Measurements from ENCODE around the gene MISFA. TPM values are rescaled to one million over a fixed set of nuclear protein-coding genes. Genes with fewer than 3 reads are reported as not detected.

MISFA gene
- total RNA-seq, 1 donor from 2014 or later, result 2.6 TPM

DNA sequence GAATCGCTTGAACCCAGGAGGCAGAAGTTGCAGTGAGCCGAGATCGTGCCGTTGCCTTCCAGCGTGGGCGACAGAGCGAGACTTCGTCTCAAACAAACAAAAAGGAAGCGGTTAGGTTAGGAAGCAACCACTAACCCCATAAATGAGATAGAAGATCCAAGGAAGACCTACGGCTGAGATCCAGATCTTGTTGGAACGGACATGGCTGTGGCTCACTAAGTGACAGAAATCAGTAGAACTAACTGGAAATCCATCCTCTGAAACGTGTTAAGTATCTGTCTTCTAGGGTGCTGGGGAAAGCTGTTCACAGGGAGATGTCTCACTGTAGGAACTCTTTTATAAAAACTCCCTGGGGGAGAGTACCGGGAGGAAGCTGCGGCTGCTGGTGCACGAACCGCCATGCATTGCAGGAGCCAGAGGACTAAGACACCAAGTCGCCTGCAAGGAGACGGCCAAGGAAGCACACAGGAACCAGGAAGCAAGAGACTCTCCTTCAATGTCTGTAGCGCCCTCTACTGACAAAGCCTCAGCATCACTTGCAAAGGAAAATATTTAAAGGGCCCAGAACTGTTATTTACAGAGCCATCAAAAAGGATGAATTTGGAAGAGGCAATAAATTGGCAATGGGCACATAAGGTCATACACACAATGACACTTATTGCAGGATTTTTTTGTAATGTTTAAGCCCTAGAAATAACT, 51.4 kb downstream of the MISFA start:
- ChIA-PET POLR2A (interaction anchor here (0.7 kb wide), 1 partner anchor 1829 kb away, joined by 3 read pairs; no protein-coding TSS in a partner anchor), CTCF (interaction anchor here (1.4 to 1.8 kb wide), 2 partner anchors 48 to 111 kb away, joined by 3 to 8 read pairs; no protein-coding TSS in a partner anchor)
- ATAC-seq (ENCODE audit: low read depth) (no peak), DNase-seq (no peak)
- H3K27ac Mint-ChIP-seq, result no peak overlapping the region
- peaks cover 4% of the 10 kb centered on the region for H3K4me1 Mint-ChIP-seq
- H3K36me3 Mint-ChIP-seq (ENCODE audit: low read depth), result no peaks in the 10 kb centered on the region
- intact Hi-C loops (cut with micrococcal nuclease), result loop anchor here (1.0 to 2.0 kb wide), 2 partner anchors 16 to 111 kb away; partner anchors contain the start of gene SPTY2D1
- H3K27me3 Mint-ChIP-seq, result no peaks in the 10 kb centered on the region
- H3K4me3 Mint-ChIP-seq, result peak overlapping the region; percentile 28
- TF ChIP-seq, protein P1, sequence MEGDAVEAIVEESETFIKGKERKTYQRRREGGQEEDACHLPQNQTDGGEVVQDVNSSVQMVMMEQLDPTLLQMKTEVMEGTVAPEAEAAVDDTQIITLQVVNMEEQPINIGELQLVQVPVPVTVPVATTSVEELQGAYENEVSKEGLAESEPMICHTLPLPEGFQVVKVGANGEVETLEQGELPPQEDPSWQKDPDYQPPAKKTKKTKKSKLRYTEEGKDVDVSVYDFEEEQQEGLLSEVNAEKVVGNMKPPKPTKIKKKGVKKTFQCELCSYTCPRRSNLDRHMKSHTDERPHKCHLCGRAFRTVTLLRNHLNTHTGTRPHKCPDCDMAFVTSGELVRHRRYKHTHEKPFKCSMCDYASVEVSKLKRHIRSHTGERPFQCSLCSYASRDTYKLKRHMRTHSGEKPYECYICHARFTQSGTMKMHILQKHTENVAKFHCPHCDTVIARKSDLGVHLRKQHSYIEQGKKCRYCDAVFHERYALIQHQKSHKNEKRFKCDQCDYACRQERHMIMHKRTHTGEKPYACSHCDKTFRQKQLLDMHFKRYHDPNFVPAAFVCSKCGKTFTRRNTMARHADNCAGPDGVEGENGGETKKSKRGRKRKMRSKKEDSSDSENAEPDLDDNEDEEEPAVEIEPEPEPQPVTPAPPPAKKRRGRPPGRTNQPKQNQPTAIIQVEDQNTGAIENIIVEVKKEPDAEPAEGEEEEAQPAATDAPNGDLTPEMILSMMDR (IDR thresholded peaks at IDR 0.05), result no peak
- no peaks in the 10 kb centered on the region for H3K9me3 Mint-ChIP-seq

Other genes with a start within 250 kb of the MISFA start
- gene LDHA, start 205.2 kb upstream of the MISFA start, total RNA-seq, result 282 and 287 TPM in 2 replicates
- gene LDHC, start 187.5 kb upstream of the MISFA start, total RNA-seq, result not detected in 2 replicates
- not detected in 2 replicates for gene LDHAL6A, start 143.9 kb upstream of the MISFA start, total RNA-seq
- 45.3 and 47.2 TPM in 2 replicates for gene TSG101, start 72.8 kb upstream of the MISFA start, total RNA-seq
- 12.9 and 18.0 TPM in 2 replicates for gene UEVLD, start 11.1 kb upstream of the MISFA start, total RNA-seq
- gene SPTY2D1, start 34.6 kb downstream of the MISFA start, total RNA-seq, result 22.0 and 22.7 TPM in 2 replicates
- 0.10 and 0.13 TPM in 2 replicates for gene TMEM86A, start 99.0 kb downstream of the MISFA start, total RNA-seq
- gene IGSF22, start 126.4 kb downstream of the MISFA start, total RNA-seq, result 0.17 and 1.4 TPM in 2 replicates
- gene PTPN5, start 192.0 kb downstream of the MISFA start, total RNA-seq, result not detected in 2 replicates

Measured in activated B cell treated with CpG ODN at 0.5 μM for 24 hours (primary cell).